AML-193 (cell line): ENCODE data around the gene RPS27L.
"Not testable (repeated sequence)": the region's sequence is repeated elsewhere in the genome, so short reads cannot be mapped to it uniquely, and the experiment has no call there.

Source experiments
- DNase-seq, 2 experiments: peaks; one replicate each; lab custom pipeline; 2025; lab: John Stamatoyannopoulos, UW

RPS27L gene

DNA sequence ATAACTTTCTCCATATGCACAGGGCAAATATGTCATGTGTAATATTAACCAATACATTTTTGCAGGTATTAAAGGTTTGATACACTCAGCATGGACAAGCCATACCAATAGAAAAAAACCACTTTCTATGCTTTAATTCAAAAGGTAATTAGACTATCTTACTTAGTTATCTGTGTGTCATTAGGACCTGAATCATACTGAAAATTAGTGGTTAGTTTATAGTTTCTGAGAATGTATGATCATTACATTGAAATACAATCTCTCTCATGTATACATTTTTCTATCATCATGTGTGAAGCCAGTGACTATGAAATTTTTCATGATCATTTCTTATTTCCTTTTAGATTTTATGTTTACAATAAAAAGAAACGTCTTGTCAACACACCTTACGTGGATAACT, 16.3 kb downstream of the RPS27L start:
- no peak for DNase-seq

DNA sequence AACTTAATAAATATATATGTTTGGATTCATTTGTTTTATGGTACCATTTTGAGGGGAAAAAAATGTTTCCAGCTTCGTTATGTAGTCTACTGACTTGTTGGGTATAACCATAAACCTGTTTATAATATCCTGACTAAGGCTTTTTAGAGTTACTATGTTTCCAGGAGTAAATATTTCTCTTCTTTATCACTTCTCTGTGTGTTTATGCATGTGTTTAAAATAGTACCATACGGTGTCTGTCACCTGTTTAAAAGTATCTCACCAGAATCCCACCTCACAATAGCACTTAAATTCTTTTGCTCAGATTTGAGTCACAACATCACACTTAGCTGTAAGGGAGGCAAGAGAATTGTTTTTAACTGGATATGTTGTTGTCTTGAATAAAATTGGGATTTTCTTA, 20.5 kb downstream of the RPS27L start:
- no peak for DNase-seq

- DNase-seq, result peak; percentile 53 to 58
Measured at GRCh38 chr15:63135804-63136203, 21.5 kb downstream of the RPS27L start.

- DNase-seq, result no peak
Measured at GRCh38 chr15:63135281-63135680, 22.0 kb downstream of the RPS27L start.

DNA sequence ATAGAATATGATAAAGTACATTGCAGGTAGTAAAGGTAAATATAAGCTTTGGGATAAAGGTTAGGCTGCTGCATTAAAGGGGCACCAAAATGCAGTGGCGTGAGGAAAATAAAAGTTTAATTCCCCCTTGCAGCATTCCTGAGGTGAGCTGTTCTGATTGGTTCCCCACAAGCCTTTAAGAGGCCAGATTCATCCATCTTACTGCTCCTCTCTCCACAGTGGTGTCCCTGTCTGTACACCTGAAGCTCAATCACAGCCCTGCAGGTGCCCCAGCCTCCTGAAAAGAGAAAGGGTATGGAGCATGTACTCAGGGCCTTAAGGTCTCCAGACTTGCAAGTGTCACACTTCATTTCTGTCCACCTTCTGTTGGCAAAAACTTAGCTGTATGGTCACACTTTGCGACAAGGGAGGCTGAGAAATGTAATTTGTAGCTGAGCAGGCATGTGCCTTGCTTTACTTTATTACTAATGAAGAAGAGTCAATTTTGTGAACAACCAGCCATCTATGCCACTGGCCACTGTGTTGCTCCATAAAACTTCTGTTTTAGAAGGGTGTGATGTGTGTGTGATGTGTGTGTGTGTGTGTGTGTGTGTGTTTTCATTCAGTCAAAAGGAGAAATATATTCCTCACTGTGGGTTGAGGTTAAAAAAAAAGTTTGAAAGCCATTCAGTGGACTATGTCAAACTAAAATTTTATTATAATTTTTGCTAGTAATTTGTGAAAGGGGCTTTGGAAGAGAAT, 22.9 kb downstream of the RPS27L start:
- DNase-seq, result no peak

GRCh38 chr15:63133786-63134185, 23.5 kb downstream of the RPS27L start:
- no peak for DNase-seq

DNA sequence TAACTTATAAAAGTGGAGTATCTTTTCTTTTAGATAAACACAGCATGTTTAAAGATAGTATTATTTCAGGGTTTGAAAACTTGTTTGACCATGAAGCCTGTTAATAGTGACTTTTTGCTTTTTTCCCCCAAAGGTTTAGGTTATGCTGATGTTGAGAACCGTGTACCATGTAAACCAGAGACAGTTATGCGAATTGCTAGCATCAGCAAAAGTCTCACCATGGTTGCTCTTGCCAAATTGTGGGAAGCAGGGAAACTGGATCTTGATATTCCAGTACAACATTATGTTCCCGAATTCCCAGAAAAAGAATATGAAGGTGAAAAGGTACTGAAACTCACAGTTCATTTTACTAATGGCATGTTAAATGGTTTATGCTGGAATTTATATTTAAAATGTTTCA, 30.6 kb downstream of the RPS27L start:
- no peak for DNase-seq

GRCh38 chr15:63124506-63124905, 32.8 kb downstream of the RPS27L start:
- DNase-seq, result no peak

DNA sequence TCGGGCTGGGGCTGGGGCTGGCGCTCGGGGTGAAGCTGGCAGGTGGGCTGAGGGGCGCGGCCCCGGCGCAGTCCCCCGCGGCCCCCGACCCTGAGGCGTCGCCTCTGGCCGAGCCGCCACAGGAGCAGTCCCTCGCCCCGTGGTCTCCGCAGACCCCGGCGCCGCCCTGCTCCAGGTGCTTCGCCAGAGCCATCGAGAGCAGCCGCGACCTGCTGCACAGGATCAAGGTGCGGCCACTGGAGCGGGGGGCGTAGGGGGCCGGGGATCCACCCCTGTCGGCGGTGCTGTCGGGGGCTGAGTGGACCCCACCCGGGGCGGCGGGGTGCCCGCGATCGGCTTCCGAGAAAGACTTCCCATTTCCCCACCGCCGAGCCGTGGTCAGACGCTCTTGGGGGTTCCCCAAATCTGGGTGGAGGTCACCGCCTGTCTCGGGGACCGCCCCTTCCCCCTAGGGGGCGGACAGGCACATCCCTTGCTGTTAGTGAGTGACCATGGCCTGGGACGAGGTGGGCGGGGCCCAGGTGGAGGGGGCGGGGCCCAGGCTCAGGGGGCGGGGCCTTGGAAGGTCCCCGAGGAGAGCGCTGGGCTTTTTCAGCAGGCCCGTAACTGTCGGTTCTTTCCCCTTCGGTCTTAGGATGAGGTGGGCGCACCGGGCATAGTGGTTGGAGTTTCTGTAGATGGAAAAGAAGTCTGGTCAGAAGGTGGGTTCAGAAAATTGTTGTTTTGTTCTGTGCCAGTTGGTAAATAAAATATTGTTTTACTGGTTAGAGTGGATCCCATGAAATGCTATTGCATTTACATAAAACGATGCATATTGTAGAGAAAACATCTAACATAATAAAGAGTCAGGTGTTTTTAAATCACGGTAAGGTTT, 35.0 kb downstream of the RPS27L start:
- DNase-seq, result peak; percentile 78 to 84

- peak; percentile 66 to 78 for DNase-seq
Measured at GRCh38 chr15:63121382-63122001, 35.8 kb downstream of the RPS27L start, which contains the start of gene LACTB. TSS of gene LACTB (plus strand) at chr15:63121861. CDS start at chr15:63121872, 11 bp downstream.

GRCh38 chr15:63118854-63119253, 38.4 kb downstream of the RPS27L start:
- DNase-seq, result no peak

- DNase-seq, result no peak
Measured at GRCh38 chr15:63114465-63114864, 42.8 kb downstream of the RPS27L start.

DNA sequence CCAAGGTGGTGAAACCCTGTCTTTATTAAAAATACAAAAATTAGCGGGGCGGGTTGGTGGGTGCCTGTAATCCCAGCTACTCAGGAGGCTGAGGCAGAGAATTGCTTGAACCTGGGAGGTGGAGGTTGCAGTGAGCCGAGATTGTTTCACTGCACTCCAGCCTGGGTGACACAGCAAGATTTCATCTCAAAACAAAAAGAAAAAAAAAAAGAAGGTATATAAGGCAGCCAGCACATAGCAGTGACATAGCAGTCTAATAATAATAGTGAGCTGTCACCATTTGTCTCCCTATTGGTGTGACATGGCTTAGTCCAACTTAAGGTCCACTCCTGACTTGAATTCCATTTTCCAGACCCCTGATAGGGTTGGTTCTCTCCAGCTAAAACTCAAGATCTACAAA, 44.4 kb downstream of the RPS27L start:
- no peak for DNase-seq

- no peak for DNase-seq
Measured at GRCh38 chr15:63111481-63111880, 45.8 kb downstream of the RPS27L start.

- no peak for DNase-seq
Measured at GRCh38 chr15:63110428-63111026, 46.8 kb downstream of the RPS27L start.

GRCh38 chr15:63109920-63110319, 47.4 kb downstream of the RPS27L start:
- no peak for DNase-seq

DNA sequence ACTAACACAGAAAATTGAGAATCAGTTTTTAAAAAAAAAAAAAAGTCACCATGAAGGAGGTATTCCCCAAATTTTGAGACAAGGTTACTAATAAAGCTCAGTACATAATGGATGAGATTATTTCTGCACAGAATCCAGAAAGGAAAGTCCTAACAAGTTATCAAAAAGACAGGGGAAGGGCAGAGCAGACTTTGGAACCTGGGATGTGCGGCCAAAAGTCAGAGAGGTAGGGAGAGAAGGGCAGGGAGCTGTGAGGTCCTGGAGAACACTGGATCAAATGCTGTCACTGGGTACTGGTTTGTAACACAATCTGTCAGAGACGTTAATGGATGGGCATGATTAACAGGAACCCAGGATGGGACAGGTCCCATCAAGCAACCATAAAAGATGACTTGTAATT, 47.8 kb downstream of the RPS27L start:
- DNase-seq, result no peak

- DNase-seq, result no peak
Measured at GRCh38 chr15:63107895-63108546, 49.3 kb downstream of the RPS27L start.

- DNase-seq, result not testable (repeated sequence)
Measured at GRCh38 chr15:63105354-63105753, 51.9 kb downstream of the RPS27L start.

DNA sequence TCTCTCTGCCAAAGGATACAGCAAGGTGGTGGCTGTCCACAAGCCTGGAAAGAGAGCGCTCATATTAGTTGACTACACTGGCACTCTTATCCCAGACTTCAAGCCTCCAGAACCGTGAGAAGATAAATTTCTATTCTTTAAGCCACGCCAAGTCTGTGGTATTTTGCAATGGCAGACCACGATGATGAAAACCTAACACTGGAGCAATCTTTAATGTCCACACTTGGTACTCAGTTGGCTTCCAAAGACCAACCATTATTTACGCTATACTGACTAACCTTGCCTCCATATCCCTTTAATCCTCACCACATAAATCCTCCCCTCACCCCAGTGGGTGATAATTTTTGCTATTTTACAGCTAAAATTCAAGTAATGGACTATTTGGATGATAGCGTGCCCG, 52.5 kb downstream of the RPS27L start:
- DNase-seq, result peak; percentile 43 to 50

- DNase-seq, result no peak
Measured at GRCh38 chr15:63103416-63103815, 53.9 kb downstream of the RPS27L start.

GRCh38 chr15:63099581-63099980, 57.7 kb downstream of the RPS27L start:
- not testable (repeated sequence) for DNase-seq
